Naive B cell (primary cell): ENCODE measurements around the gene EDEM2. TPM values are rescaled to one million over a fixed set of nuclear protein-coding genes. Genes with fewer than 3 reads are reported as not detected.
"Not testable (repeated sequence)": the region's sequence is repeated elsewhere in the genome, so short reads cannot be mapped to it uniquely, and the experiment has no call there.

Experiments
- ATAC-seq, 2 donors: fragments of 150-1000 bp; cut with Tn5 transposase; 2 replicates each; pipeline ENCODE4 v1.10.0; 2021; ENCODE audit warnings: low read depth in 2 of 2, mild to moderate bottlenecking in 2 of 2, moderate library complexity in 2 of 2
- DNase-seq: peaks from one replicate; pipeline ENCODE4 v3.0.0; 2022
- H3K27ac Mint-ChIP-seq, 6 donors: one replicate each; pipeline ENCODE4 v1.8.0; 2020 to 2022; ENCODE audit warnings: mild to moderate bottlenecking in 6 of 6, mixed read lengths in 6 of 6, moderate library complexity in 5 of 6, inconsistent platforms in 2 of 6
- H3K27me3 Mint-ChIP-seq, 3 donors: one replicate each; pipeline ENCODE4 v1.8.0; 2021 to 2022; ENCODE audit warnings: mixed read lengths in 3 of 3, mild to moderate bottlenecking in 1 of 3
- H3K36me3 Mint-ChIP-seq, 2 donors: one replicate each; pipeline ENCODE4 v1.8.0; 2020 to 2022; ENCODE audit warnings: mixed read lengths in 2 of 2, inconsistent platforms in 1 of 2, mild to moderate bottlenecking in 1 of 2
- H3K4me1 Mint-ChIP-seq, 3 donors: one replicate each; pipeline ENCODE4 v1.8.0; 2020 to 2022; ENCODE audit warnings: mixed read lengths in 3 of 3, inconsistent platforms in 1 of 3, mild to moderate bottlenecking in 1 of 3, moderate library complexity in 1 of 3
- H3K4me3 Mint-ChIP-seq, 8 donors: one replicate each; pipeline ENCODE4 v1.8.0; 2020 to 2022; ENCODE audit warnings: mild to moderate bottlenecking in 8 of 8, mixed read lengths in 8 of 8, moderate library complexity in 8 of 8, inconsistent platforms in 2 of 8
- H3K9me3 Mint-ChIP-seq, 7 donors: one replicate each; pipeline ENCODE4 v1.8.0; 2020 to 2022; ENCODE audit warnings: mixed read lengths in 7 of 7, mild to moderate bottlenecking in 5 of 7, inconsistent platforms in 2 of 7, moderate library complexity in 1 of 7
- polyA plus RNA-seq, 6 donors: library from polyadenylated mRNA; unstranded; fragments of 300-500 nt; fragmentation: Illumina TruSeq; gene quantifications; one replicate each; pipeline ENCODE4 v1.2.3, GENCODE V29; 2021; ENCODE audit warnings: low read depth in 6 of 6

Gene EDEM2
- polyA plus RNA-seq, 6 donors from 2014 or later, result 41.6 to 67.6 (median 45.5) TPM

DNA sequence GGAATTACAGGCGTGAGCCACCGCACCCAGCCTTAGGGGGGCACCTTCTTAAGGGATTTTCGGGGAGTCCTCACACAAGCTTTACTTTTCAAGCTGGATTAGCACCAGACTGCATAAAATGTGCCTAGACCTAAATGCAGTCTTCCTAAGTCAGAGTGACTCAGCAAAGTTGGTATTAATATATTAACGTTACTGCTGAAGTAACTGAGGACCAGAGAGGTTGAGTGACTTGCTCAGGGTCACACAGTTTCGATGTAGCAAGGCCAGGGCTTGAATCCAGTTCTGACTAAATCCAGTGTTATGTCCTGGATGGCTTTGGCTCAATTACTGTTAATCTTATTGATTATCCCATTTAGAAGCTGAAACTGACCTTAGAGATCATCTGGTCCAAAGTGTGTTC is 13.4 kb downstream of the EDEM2 start:
- Mint-ChIP-seq H3K4me3 (no peak overlapping the region), H3K9me3 (no peaks in the 10 kb centered on the region), H3K27ac (peak overlapping the region in 1 of 6 donors; percentile 66), H3K36me3 (peaks cover 11 to 16% of the 10 kb centered on the region in 2 donors), H3K4me1 (no peaks in the 10 kb centered on the region), H3K27me3 (no peaks in the 10 kb centered on the region)
- ATAC-seq (no peak), DNase-seq (no peak)

DNA sequence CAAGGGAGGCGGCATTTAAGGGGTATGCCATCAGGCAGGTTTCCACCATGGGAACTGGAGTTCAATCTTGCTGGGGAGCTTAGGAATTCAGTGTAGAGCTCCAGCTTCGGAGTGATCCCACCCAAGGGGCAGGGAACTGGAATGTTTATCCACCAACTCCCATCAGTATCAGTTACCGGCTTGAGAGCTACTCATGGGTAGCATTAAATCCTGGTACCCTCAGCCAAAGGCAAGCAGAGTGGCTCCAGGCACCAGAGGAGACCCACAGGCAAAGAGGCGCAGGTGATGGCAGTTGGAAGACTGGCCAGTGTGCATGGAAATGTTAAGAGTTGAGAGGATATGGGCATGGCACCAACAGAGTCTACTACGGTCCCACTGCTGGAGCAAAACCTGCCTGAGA is 14.1 kb downstream of the EDEM2 start:
- Mint-ChIP-seq H3K4me1 (no peaks in the 10 kb centered on the region), H3K27me3 (no peaks in the 10 kb centered on the region), H3K36me3 (peaks cover 11 to 16% of the 10 kb centered on the region in 2 donors), H3K4me3 (no peak overlapping the region), H3K9me3 (no peaks in the 10 kb centered on the region), H3K27ac (no peak overlapping the region)
- ATAC-seq (no peak), DNase-seq (no peak)

DNA sequence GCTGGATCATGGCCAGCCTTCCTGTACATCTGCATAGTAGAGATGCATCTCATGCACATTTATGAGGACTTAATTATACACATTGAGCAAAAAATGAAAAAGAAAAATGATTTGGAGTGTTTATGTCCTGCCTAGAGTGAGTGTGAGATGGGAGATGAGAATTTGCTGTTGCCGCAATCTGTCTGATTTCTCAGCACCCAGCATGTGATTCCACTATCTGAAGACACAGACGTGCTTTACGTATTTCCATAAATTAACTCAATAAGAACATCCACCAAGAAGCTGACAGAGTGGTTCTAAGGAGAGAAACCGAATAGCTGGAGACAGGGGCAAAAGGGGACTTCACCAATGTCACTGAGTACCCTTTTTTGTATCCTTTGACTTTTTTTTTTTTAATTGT is 15.2 kb downstream of the EDEM2 start:
- H3K9me3 Mint-ChIP-seq, result no peaks in the 10 kb centered on the region
- no peaks in the 10 kb centered on the region for H3K27me3 Mint-ChIP-seq
- no peak for DNase-seq
- no peak for ATAC-seq
- H3K36me3 Mint-ChIP-seq, result peaks cover 18 to 20% of the 10 kb centered on the region in 2 donors
- H3K4me1 Mint-ChIP-seq, result no peaks in the 10 kb centered on the region
- no peak overlapping the region for H3K4me3 Mint-ChIP-seq
- H3K27ac Mint-ChIP-seq, result no peak overlapping the region

DNA sequence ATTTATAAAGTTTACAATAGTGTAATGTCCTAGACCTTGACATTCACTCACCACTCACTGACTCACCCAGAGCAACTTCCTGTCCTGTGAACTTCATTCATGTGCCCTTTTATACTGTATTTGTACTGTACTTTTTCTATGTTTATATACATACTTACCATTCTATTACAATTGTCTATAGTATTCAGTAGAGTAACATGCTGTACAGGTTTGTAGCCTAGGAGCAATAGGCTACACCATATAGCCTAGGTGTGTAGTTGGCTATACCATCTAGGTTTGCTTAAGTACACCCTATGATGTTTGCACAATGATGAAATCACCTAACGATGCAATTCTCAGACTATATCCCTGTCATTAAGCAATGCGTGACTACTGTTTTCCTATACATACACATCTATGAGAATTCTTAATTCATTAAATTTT is 17.5 kb downstream of the EDEM2 start:
- no peak for ATAC-seq
- no peak overlapping the region for H3K4me3 Mint-ChIP-seq
- peaks cover 25 to 33% of the 10 kb centered on the region in 2 donors for H3K36me3 Mint-ChIP-seq
- H3K27me3 Mint-ChIP-seq, result no peaks in the 10 kb centered on the region
- H3K4me1 Mint-ChIP-seq, result no peaks in the 10 kb centered on the region
- no peak for DNase-seq
- H3K27ac Mint-ChIP-seq, result no peak overlapping the region
- no peaks in the 10 kb centered on the region for H3K9me3 Mint-ChIP-seq

DNA sequence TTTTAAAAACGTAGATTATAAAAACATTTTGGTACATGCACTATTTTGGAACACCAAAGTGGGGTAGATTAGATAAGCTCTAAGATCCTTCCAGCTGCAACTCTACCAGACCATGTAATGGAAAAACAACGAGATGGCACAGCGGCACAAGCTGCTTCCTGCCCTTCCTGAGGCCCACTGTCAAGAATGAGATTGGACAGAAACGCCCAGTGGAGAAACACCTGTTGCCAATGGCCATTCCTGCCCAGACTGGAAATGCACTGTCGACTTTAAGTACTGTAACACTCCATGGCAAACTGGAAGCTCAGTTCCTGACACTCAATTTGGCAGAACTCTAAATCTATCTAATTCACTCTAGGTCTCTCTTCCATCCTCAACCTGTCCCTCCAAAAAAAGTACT is 21.4 kb downstream of the EDEM2 start:
- H3K27me3 Mint-ChIP-seq, result no peaks in the 10 kb centered on the region
- H3K4me1 Mint-ChIP-seq, result no peaks in the 10 kb centered on the region
- DNase-seq (no peak), ATAC-seq (no peak)
- no peak overlapping the region for H3K27ac Mint-ChIP-seq
- no peak overlapping the region for H3K4me3 Mint-ChIP-seq
- peaks cover 20 to 28% of the 10 kb centered on the region in 2 donors for H3K36me3 Mint-ChIP-seq
- no peaks in the 10 kb centered on the region for H3K9me3 Mint-ChIP-seq

DNA sequence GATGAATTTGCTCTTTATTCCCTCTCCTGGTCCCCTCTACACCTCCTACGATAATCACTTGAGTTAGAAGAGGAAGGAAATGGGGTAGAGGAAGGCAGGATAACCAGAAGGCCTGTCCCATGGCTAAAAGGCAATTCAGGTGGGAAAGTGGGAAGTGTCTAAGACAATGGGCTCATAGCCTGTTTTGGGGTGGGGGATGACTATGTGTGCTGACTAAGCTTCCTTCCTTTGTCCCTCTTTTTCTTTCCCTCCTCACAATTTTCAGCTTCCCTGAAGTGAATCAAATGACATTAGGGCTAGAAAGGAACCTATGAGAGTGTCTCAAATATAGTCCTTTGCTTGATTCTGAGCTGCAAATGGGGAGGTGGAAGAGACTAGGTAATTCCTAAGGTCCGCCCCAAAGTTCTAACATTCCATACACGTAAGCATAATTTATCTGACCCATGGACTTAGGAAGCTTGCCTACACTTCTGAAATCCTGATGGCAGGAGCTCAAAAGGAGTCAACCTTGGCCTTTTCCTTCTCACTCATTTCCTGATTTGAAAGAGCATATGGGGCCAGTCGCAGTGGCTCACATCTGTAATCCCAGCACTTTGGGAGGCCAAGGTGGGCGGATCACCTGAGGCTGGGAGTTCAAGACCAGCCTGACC is 24.3 kb downstream of the EDEM2 start:
- DNase-seq (no peak), ATAC-seq (no peak)
- Mint-ChIP-seq H3K27me3 (no peaks in the 10 kb centered on the region), H3K4me3 (no peak overlapping the region), H3K9me3 (no peaks in the 10 kb centered on the region), H3K36me3 (peaks cover 27 to 34% of the 10 kb centered on the region in 2 donors), H3K27ac (no peak overlapping the region), H3K4me1 (no peaks in the 10 kb centered on the region)

DNA sequence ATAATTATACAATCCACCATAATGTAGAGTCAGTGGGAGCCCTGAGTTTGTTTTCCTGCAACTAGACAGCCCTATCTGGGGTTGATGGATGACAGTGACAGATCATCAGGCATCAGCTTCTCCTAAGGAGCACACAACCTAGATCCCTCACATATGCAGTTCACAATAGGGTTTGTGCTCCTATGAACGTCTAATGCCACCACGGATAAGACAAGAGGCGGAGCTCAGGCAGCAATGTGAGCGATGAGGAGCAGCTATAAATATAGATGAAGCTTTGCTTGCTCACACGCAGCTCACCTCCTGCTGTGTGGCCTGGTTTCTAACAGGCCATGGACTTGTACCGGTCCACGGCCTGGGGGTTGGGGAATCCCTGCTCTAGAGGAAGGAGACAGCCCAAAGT is 25.9 kb downstream of the EDEM2 start:
- ATAC-seq (no peak), DNase-seq (no peak)
- Mint-ChIP-seq H3K9me3 (no peaks in the 10 kb centered on the region), H3K4me3 (no peak overlapping the region), H3K27me3 (no peaks in the 10 kb centered on the region), H3K27ac (no peak overlapping the region), H3K4me1 (no peaks in the 10 kb centered on the region), H3K36me3 (peaks cover 24 to 29% of the 10 kb centered on the region in 2 donors)

DNA sequence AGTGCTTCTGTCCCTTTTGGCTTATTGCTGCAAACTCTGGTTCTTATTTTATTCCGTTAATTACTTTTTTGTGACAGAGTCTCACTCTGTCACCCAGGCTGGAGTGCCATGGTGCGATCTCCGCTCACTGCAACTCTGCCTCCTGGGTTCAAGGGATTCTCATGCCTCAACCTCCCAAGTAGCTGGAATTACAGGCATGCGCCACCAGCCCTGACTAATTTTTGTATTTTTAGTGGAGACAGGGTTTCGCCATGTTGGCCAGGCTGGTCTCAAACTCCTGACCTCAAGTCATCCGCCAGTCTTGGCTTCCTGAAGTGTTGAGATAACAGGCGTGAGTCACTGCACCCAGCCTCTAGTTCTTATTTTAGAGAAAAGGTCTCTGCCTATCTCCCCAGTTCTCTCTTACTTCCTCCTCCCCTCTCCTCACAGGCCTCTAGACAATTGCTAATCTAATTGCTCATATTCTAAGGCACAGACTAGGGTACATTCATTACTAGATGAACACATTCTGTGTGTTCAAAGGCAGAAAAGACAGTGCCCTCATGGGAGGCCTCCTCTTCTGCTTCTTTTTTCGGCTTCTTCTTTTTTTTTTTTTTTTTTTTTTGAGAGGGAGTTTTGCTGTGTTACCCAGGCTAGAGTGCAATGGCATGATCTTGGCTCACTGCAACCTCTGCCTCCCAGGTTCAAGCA is 27.0 kb downstream of the EDEM2 start:
- peaks cover 27 to 29% of the 10 kb centered on the region in 2 donors for H3K36me3 Mint-ChIP-seq
- no peak for DNase-seq
- ATAC-seq, result no peak

DNA sequence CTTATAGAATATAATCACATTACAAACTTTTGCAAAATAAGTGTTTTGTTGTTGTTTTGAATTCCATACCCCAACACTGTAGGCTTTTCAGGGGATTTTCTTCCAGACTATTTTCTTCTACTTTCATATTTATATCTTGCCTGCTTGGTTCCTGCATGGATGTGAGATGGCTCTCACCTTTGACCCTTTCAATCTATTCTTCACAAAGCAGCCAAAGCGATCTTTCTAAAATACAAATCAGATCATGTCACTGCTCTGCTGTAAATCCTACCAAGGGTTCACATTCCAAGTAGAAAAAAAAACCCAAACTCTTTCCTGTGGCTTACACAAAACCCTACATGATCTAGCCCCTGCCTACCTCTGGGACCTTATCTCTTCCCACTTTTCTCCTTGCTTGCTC is 29.5 kb downstream of the EDEM2 start:
- peaks cover 21 to 27% of the 10 kb centered on the region in 2 donors for H3K36me3 Mint-ChIP-seq
- H3K4me3 Mint-ChIP-seq, result no peak overlapping the region
- DNase-seq, result no peak

More for the DNA sequence above, 27.0 kb downstream of the EDEM2 start:
- H3K27ac Mint-ChIP-seq, result peak overlapping the region in 1 of 6 donors; percentile 77
- no peaks in the 10 kb centered on the region for H3K4me1 Mint-ChIP-seq
- H3K9me3 Mint-ChIP-seq, result no peaks in the 10 kb centered on the region
- no peaks in the 10 kb centered on the region for H3K27me3 Mint-ChIP-seq
- H3K4me3 Mint-ChIP-seq, result no peak overlapping the region

DNA sequence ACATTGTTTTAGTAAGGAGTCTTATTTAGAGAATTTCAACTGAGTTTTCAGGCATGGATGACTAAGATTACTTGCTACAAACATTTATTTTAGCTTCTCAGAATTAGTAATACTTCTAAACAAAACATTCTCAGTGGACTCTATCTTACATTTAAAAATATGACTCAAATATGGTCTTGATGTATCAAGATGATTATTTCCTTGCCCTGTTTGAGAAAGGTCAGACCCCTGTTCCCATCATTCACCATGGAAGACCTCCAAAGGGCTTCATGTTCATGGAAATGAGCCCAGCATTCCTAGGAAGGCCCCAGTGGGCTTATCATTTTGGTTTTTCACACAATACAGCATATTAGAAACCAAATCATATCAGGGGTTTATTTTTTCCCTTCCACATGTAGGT is 29.9 kb downstream of the EDEM2 start:
- Mint-ChIP-seq H3K4me1 (no peaks in the 10 kb centered on the region), H3K4me3 (no peak overlapping the region), H3K27me3 (no peaks in the 10 kb centered on the region), H3K36me3 (peaks cover 21 to 27% of the 10 kb centered on the region in 2 donors), H3K27ac (peak overlapping the region in 1 of 6 donors; percentile 23), H3K9me3 (no peaks in the 10 kb centered on the region)
- ATAC-seq (no peak), DNase-seq (no peak)

More for the DNA sequence above, 29.5 kb downstream of the EDEM2 start:
- no peaks in the 10 kb centered on the region for H3K9me3 Mint-ChIP-seq
- H3K4me1 Mint-ChIP-seq, result no peaks in the 10 kb centered on the region
- no peak for ATAC-seq
- H3K27ac Mint-ChIP-seq, result peak overlapping the region in 4 of 6 donors; percentile 60 to 94 (median 87)
- H3K27me3 Mint-ChIP-seq, result no peaks in the 10 kb centered on the region

DNA sequence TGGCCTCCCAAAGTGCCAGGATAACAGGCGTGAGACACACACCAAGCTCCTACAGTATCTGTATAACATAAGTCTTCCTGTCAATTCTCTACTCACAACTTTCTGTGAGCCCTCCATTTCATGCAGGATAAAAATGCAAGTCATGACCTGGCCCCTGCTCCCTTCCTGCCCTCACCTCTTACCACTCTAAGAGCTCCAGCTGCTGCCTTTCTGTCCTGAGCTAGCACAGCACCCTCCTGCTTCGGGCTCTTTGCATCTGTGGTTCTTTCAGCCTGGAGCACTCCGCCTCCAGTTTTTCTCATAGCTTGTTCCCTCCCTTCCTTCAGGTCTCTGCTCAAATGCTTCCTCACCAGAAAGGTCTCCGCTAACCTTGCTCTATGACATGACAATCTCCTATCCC is 30.9 kb downstream of the EDEM2 start:
- H3K27ac Mint-ChIP-seq, result peak overlapping the region in 3 of 6 donors; percentile 1 to 83 (median 15)
- no peak overlapping the region for H3K4me3 Mint-ChIP-seq
- H3K36me3 Mint-ChIP-seq, result peaks cover 20 to 27% of the 10 kb centered on the region in 2 donors
- no peaks in the 10 kb centered on the region for H3K4me1 Mint-ChIP-seq
- H3K27me3 Mint-ChIP-seq, result no peaks in the 10 kb centered on the region
- H3K9me3 Mint-ChIP-seq, result no peaks in the 10 kb centered on the region
- DNase-seq (no peak), ATAC-seq (no peak)

DNA sequence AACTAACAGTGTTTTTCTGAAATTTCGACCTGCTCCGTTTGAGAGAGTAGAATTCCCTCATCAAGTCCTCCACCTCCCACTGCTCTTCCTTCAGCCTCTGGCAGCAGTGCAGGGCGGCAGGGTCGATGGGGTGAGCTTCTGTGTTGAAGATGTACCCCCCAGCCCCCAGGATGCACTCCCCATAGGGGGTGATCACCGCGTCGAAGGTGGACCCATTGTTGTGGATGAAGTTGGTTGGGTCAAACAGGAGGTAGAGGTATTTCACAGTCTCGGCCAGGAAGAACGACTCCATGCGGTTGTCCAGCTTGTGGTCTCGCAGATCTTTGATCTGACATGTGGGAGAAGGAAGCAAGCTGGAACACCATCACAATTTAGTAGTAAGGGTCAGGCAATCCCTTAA is 31.5 kb downstream of the EDEM2 start:
- peak overlapping the region in 3 of 6 donors; percentile 17 to 49 (median 39) for H3K27ac Mint-ChIP-seq
- peaks cover 14 to 27% of the 10 kb centered on the region in 2 donors for H3K36me3 Mint-ChIP-seq
- no peak overlapping the region for H3K4me3 Mint-ChIP-seq
- H3K27me3 Mint-ChIP-seq, result no peaks in the 10 kb centered on the region
- ATAC-seq (no peak), DNase-seq (no peak)
- H3K4me1 Mint-ChIP-seq, result no peaks in the 10 kb centered on the region
- H3K9me3 Mint-ChIP-seq, result no peaks in the 10 kb centered on the region

DNA sequence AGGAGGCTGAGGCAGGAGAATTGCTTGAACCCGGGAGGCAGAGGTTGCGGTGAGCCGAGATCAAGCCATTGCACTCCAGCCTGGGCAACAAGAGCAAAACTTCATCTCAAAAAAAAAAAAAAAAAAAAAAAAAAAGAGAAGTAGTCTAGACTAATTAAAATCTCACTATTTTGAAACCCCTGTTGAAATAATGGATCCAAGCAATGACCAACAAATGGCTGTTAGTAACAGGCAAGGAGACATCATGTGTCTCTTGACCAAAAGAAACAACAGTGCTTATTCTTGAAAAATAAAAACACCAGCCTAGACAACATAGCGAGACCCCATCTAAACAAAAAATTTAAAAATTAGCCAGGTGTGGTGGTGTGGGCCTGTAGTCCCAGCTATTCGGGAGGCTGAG is 34.9 kb downstream of the EDEM2 start:
- H3K4me1 Mint-ChIP-seq, H3K9me3 Mint-ChIP-seq, H3K27me3 Mint-ChIP-seq, DNase-seq, H3K4me3 Mint-ChIP-seq, ATAC-seq: not testable (repeated sequence)
- H3K27ac Mint-ChIP-seq, result peak overlapping the region in 2 of 6 donors; percentile 44 to 74
- H3K36me3 Mint-ChIP-seq, result peaks cover 5 to 10% of the 10 kb centered on the region in 2 donors

DNA sequence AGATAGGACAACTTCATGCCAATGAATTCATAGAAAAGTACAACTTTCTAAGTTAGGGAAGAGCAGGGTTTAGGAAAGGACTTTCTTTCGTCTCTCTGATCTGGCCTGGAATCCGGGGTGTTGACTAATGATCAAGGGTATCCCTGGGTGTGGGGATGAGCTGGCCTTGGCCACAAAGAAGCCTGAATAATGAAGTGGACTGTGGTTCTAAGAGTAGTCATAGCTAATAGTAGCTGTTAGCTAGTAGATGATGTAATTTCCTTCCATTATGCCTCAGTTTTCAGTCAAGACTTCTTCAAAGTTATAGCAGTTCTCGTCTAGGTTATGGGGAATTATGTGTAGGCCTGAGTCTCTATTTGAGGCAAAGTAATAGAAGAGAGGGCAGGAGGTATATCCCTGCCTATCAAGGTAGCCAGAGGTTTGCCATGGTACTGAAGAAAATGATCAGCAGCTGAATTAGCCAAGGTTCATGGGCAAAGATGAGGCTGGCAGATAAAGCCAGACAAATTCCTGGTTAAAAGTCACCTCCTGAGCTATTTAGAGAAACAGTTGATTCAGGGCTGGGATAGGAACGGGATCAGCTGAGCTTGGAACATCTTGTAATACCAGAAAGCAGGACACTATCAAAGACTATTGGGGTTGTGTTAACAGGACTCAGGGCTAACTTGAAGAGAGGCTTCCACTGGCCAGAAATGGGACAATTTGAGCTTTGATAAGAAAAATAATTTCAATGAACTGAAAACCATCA is 35.8 kb downstream of the EDEM2 start:
- no peaks in the 10 kb centered on the region for H3K27me3 Mint-ChIP-seq
- ATAC-seq, result no peak
- H3K27ac Mint-ChIP-seq, result peak overlapping the region in 2 of 6 donors; percentile 2 to 16
- no peaks in the 10 kb centered on the region for H3K4me1 Mint-ChIP-seq
- H3K4me3 Mint-ChIP-seq, result no peak overlapping the region
- DNase-seq, result no peak
- peaks cover 5 to 10% of the 10 kb centered on the region in 2 donors for H3K36me3 Mint-ChIP-seq
- no peaks in the 10 kb centered on the region for H3K9me3 Mint-ChIP-seq
